ENCODE measurements around the gene MSANTD2.
"Not testable (repeated sequence)": the region's sequence is repeated elsewhere in the genome, so short reads cannot be mapped to it uniquely, and the experiment has no call there.

DNA sequence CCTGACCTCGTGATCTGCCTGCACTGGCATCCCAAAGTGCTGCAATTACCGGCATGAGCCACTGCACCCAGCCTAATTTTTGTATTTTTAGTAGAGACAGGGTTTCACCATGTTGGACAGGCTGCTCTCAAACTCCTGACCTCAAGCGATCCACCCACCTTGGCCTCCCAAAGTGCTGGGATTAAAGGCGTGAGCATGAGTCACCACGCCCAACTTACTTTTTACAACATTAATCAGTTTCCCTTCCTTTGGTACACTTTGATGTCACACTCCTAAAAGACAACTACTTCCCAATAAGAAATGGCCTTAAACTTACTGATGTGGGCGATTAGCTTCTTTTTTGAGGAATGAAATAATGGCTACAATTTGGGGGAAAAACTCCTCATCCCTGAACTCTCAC lies 29.2 kb downstream of the MSANTD2 start:
- not testable (repeated sequence) for TF ChIP-seq POLR2A (IDR thresholded peaks at IDR 0.05; ENCODE audit: low read length); GATA1 (IDR thresholded peaks at IDR 0.05; ENCODE audit: low read depth, low read length)

Data from erythroblast (primary cell).